Body of pancreas (tissue), 4 donors: ENCODE data around the gene NXNL1. TPM values are rescaled to one million over a fixed set of nuclear protein-coding genes. Genes with fewer than 3 reads are reported as not detected.

Source experiments
- ATAC-seq: fragments of 150-250 bp; one replicate; pipeline ENCODE4 v1.9.1; 2016
- DNase-seq, 4 donors: peaks; one replicate each; pipeline ENCODE4 v3.0.0-alpha.2; 2019
- H3K27ac ChIP-seq, 4 donors: fragments of 200-600 bp; sonication (generic); 1 replicate in 3 of 4; 2 replicates in 1 of 4; pipeline versions ENCODE4 v1.5.1 to v1.6.1; 2016 to 2019; ENCODE audit warnings: mild to moderate bottlenecking in 1 of 4, mixed read lengths in 1 of 4, moderate library complexity in 1 of 4
- H3K27me3 ChIP-seq, 2 donors: fragments of 200-600 bp; sonication (generic); one replicate each; pipeline ENCODE4 v1.6.0; 2016; ENCODE audit warnings: mild to moderate bottlenecking in 1 of 2
- H3K36me3 ChIP-seq, 2 donors: fragments of 200-600 bp; sonication (generic); replicated peaks in 1 of 2; 2 replicates each; pipeline ENCODE4 v1.5.1; 2016; ENCODE audit warnings: low read depth in 2 of 2; ENCODE audit not compliant: insufficient read depth in 1 of 2
- H3K4me1 ChIP-seq: fragments of 200-600 bp; sonication (generic); one replicate; pipeline ENCODE4 v1.6.0; 2016
- H3K4me3 ChIP-seq, 2 donors: fragments of 200-600 bp; sonication (generic); 1 replicate in 1 of 2; 2 replicates in 1 of 2; pipeline ENCODE4 v1.5.1; 2016 to 2019
- H3K9me3 ChIP-seq, 3 donors: fragments of 200-600 bp; sonication (generic); 1 replicate in 2 of 3; 2 replicates in 1 of 3; pipeline ENCODE4 v1.5.1; 2016
- CTCF ChIP-seq, 7 experiments: fragments of 450-650 bp in 4 of 7; fragments of 200-600 bp in 3 of 7; sonication (generic) in 3 of 7; IDR thresholded peaks; one replicate each; pipeline ENCODE4 v1.5.1; 2016 to 2019; ENCODE audit warnings: antibody characterized with exemption in 7 of 7
- POLR2A ChIP-seq, 3 donors: fragments of 450-650 bp; IDR thresholded peaks; one replicate each; pipeline ENCODE4 v1.6.1; 2016; ENCODE audit warnings: antibody characterized with exemption in 3 of 3, mild to moderate bottlenecking in 2 of 3
- WGBS, 2 donors: methylation state at CpG; one replicate each; pipeline ENCODE4 v1.1.5; 2017; 5-methylcytosine and 5-hydroxymethylcytosine counted together
- intact Hi-C: fragments of 100-400 bp; cut with DNase I; formaldehyde crosslinking; loops from one replicate; pipeline ENCODE4 v1.15.1; 2023
- total RNA-seq, 2 donors: library from RNA; depleted of rRNA; stranded (reverse); fragments of >200 nt; gene quantifications; one replicate each; pipeline ENCODE4 v1.1.0, GENCODE V29; 2016

Gene NXNL1
- total RNA-seq, 2 donors from 2014 or later, result not detected

DNA sequence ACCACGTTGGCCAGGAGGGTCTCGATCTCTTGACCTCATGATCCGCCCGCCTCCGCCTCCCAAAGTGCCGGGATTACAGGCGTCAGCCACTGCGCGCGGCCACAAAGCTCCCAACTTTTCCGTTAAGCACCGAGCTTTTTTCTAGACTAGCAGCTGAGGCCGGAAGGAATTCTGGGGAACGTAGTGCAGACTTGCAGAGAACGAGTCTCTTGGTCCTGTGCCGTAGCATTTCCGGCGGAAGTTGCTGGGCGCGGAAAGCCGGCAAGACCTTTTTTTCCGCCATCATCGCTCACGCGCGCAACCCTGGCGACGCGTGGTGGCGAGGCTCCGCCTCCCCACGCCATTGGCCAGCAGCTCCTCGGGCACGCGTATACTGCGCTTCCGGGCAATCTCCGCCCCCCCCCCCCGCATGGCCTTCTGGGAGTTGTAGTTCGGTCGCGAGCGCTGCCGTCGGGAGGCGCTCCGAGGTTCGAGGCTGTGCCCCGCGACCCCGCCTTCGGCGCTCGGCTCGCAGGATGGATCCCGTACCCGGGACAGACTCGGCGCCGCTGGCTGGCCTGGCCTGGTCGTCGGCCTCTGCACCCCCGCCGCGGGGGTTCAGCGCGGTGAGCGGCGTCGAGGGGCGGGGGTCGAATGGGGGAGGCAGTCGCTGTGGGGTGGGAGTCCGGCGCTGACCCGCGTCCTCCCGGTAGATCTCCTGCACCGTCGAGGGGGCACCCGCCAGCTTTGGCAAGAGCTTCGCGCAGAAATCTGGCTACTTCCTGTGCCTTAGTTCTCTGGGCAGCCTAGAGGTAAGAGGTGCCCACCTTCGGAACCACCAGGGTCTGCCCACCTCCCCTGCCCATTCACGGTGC lies 40.9 kb downstream of the NXNL1 start, which contains the start of gene MVB12A:
TSS of gene MVB12A (plus strand) at position 427 of the 854 bp plus-strand sequence. CDS start at position 516, 89 bp downstream.
- 1 to 4% methylated on average over 20 to 69 of the region's 85 CpGs for WGBS, 2 donors
- Histone ChIP-seq H3K4me3 (peak within 1 kb of the TSS; percentile 64 to 96), H3K9me3 (no peaks in the 10 kb centered on the region), H3K36me3 (no peaks in the 10 kb centered on the region), H3K27ac (peak within 1 kb of the TSS; percentile 50 to 79 (median 65)), H3K27me3 (no peaks in the 10 kb centered on the region), H3K4me1 (peaks cover 14% of the 10 kb centered on the region)
- peak; percentile 97 to 98 (median 98) for DNase-seq
- peak; percentile 99 for ATAC-seq
- intact Hi-C loops, result no loop called here
- TF ChIP-seq POLR2A (IDR thresholded peaks at IDR 0.05) (peak in 2 of 3 donors; percentile 39 to 40), CTCF (IDR thresholded peaks at IDR 0.05) (no peak)

GRCh38 chr19:17419154-17419620 lies 41.5 kb downstream of the NXNL1 start:
- peaks cover 14% of the 10 kb centered on the region for H3K4me1 ChIP-seq
- no peaks in the 10 kb centered on the region for H3K36me3 ChIP-seq
- no peak for ATAC-seq
- no peaks in the 10 kb centered on the region for H3K27me3 ChIP-seq
- TF ChIP-seq POLR2A (IDR thresholded peaks at IDR 0.05) (no peak), CTCF (IDR thresholded peaks at IDR 0.05) (no peak)
- no peak for DNase-seq
- 23 to 26% methylated on average over 8 of the region's 8 CpGs for WGBS, 2 donors
- H3K27ac ChIP-seq, result peak overlapping the region; percentile 45 to 79 (median 64)
- intact Hi-C loops, result no loop called here
- peak overlapping the region; percentile 4 to 24 for H3K4me3 ChIP-seq
- no peaks in the 10 kb centered on the region for H3K9me3 ChIP-seq

- no peaks in the 10 kb centered on the region for H3K9me3 ChIP-seq
- H3K36me3 ChIP-seq, result no peaks in the 10 kb centered on the region
- no peak for ATAC-seq
- no peak for DNase-seq
- H3K27ac ChIP-seq, result peak overlapping the region in 1 of 4 donors; percentile 78
- no peaks in the 10 kb centered on the region for H3K27me3 ChIP-seq
- TF ChIP-seq POLR2A (IDR thresholded peaks at IDR 0.05) (no peak), CTCF (IDR thresholded peaks at IDR 0.05) (no peak)
- no peak overlapping the region for H3K4me3 ChIP-seq
- H3K4me1 ChIP-seq, result peaks cover 14% of the 10 kb centered on the region
- WGBS, 2 donors, result 59 to 60% methylated on average over 3 of the region's 3 CpGs
- intact Hi-C loops, result no loop called here
Measured at GRCh38 chr19:17418710-17419109, 42.0 kb downstream of the NXNL1 start.

DNA sequence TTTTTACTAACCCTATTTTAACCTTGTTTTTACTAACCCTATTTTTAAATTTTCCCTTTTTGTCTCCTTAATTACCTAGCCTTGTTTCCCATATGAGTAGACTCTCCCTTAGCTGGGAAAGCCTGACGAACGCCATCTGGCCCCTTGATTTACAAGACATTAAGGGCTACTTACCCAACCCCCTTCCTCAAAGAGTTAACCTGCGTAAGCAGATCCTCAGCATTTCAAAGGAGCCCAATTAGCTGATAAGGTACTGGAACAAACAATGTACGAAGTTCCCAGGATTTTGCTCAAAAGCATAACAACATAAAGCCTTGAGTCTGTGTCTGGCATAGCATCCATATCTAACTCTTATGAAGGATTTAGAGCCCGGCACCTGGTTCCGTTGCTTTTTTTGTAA lies 45.6 kb downstream of the NXNL1 start:
- H3K9me3 ChIP-seq, result no peaks in the 10 kb centered on the region
- no peak overlapping the region for H3K4me3 ChIP-seq
- H3K4me1 ChIP-seq, result peaks cover 6% of the 10 kb centered on the region
- H3K27me3 ChIP-seq, result no peaks in the 10 kb centered on the region
- ATAC-seq (no peak), DNase-seq (no peak)
- 33 to 45% methylated on average over 6 of the region's 6 CpGs for WGBS, 2 donors
- intact Hi-C loops, result no loop called here
- no peak overlapping the region for H3K27ac ChIP-seq
- no peaks in the 10 kb centered on the region for H3K36me3 ChIP-seq
- no peak for TF ChIP-seq POLR2A (IDR thresholded peaks at IDR 0.05)
- no peak for TF ChIP-seq CTCF (IDR thresholded peaks at IDR 0.05)
